ENCODE results near the gene AMDHD2. TPM values are rescaled to one million over a fixed set of nuclear protein-coding genes. Genes with fewer than 3 reads are reported as not detected.

Gene AMDHD2
- total RNA-seq, 1 donor from 2014 or later = 36.6 TPM

GRCh38 chr16:2482708-2483534, 37.2 kb upstream of the AMDHD2 start:
- DNase-seq (ENCODE audit: low read depth, low spot score) = no peak

- no peak for DNase-seq (ENCODE audit: low read depth, low spot score)
These were observed 36.0 kb upstream of the AMDHD2 start for GRCh38 chr16:2483939-2484897.

DNA sequence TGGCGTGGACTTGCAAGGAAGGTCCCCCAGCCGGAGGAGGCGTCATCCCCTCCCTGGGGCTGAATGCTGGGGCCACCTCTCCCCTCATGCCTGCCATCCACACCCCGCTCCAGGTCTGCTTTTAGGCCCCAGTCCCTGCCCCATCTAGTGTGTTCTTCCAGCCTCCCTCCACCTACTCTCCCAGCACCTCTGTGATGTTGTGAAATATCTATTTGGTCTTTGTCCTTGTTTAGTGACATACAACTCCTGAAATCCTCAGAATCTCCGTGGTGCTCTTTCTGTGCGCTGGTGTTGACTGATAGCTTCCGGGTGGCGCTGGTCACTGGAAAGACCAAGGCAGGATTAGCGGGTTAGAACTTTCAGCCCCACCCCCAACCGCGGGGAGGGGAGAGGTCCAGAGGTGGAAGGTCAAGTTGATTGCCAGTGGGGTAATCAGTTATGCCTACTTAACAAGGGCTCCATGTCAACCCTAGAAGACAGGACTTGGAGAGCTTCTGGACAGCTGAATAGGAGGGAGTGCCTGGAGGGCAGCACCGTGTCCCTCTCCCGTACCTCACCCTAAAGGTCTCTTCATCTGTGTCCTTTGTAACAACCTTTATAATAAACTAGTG, 35.2 kb upstream of the AMDHD2 start:
- DNase-seq (ENCODE audit: low read depth, low spot score) = no peak

GRCh38 chr16:2485811-2486507, 34.2 kb upstream of the AMDHD2 start:
- DNase-seq (ENCODE audit: low read depth, low spot score) = no peak

DNA sequence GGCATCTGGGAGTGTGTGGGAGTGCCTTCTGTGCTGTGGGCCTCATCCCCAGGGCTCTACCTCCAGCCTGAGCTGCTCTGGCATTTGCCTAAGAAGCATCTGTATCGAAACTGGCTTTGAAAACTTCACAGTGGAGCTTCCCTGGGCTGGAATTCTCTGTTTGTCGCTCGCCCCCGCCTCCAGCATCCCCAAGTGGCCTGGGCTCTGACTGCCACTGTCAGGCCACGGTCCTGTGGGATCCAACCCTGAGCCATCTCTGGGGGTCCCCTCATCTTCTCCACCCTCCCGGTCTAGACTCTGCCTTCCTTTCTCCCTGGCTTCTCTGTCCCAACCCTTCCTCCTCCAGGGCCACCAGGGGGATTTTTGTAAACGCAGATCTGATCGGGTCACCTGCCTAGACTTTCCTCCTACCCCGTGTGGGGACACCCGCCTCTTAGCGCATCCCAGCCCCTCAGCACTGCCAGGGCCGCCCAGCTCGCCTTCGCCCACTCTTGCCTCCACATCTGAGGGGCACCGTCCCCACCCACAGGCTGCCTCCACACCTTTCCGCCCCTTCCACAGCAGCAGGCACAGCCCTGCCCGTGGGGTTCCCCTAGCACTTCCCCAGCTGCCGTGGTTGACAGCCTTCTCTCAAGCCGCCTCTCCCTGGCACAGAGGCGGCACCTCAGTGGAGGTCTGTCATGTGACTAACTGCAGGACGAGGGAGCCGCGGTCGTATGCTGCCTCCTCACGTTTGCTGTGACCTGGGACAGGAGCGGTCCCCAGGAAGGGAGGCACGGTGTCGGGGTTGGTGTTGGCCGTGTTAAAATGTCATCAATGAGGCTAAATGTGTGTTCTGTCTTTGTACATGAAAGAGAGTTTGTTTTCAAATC, 33.3 kb upstream of the AMDHD2 start:
- no peak for DNase-seq (ENCODE audit: low read depth, low spot score)

DNA sequence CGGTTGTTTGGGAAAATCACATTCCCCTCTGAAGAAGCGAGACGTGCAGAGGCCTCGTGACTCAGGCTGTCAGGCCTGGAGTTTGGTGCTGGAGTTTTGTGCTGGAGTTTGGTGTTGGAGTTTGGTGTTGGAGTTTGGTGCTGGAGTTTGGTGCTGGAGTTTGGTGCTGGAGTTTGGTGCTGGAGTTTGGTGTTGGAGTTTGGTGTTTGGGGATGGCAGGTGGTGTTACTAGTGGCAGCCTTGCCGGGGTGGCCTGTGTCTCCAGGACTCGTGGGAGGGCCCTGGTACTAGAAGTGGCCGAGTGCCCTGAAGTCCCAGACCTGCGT, 32.7 kb upstream of the AMDHD2 start:
- DNase-seq (ENCODE audit: low read depth, low spot score) = no peak

- DNase-seq (ENCODE audit: low read depth, low spot score) = no peak
These were observed 32.2 kb upstream of the AMDHD2 start for GRCh38 chr16:2487903-2488531.

GRCh38 chr16:2489581-2489980, 30.6 kb upstream of the AMDHD2 start:
- no peak for DNase-seq (ENCODE audit: low read depth, low spot score)

GRCh38 chr16:2490190-2491105, 29.7 kb upstream of the AMDHD2 start:
- no peak for DNase-seq (ENCODE audit: low read depth, low spot score)

DNA sequence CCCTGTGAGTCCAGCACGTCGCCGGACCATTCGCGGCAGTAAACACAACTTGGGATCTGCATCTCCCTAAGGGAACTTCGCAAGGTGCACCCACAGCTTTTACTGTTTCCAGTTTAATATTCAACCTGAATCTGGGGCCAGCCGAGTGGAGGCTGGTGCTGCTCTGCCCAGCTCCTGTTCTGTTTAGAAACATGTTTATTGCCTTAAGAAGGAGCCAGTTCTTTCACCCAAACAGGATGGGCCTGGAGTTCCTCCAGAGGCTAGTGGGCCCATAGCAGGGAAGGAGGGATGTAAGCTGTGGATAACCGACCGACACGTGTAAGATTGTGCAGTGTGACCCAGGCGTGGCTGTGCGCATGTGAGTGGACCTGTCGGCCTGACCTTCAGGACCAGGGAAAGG, 27.9 kb upstream of the AMDHD2 start:
- DNase-seq (ENCODE audit: low read depth, low spot score) = no peak

- no peak for DNase-seq (ENCODE audit: low read depth, low spot score)
These were observed 26.6 kb upstream of the AMDHD2 start for GRCh38 chr16:2493605-2494004.

DNA sequence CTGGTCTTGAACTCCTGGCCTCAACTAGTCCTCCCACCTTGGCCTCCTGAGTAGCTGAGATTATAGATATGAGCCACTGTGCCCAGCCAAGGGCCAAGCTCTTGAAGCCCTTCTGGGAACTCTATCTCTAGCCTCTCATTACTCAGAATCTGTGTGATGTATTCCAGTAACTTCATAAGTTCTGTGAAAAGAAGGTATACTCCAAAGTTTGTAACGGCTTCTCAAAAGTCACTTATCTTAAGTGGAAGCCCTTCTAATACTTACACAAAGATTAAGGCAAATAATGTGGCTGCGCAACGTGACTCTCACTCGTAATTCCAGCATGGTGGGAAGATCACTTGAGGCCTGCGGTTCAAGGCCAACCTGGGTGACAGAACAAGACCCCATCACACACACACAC, 25.6 kb upstream of the AMDHD2 start:
- no peak for DNase-seq (ENCODE audit: low read depth, low spot score)

DNA sequence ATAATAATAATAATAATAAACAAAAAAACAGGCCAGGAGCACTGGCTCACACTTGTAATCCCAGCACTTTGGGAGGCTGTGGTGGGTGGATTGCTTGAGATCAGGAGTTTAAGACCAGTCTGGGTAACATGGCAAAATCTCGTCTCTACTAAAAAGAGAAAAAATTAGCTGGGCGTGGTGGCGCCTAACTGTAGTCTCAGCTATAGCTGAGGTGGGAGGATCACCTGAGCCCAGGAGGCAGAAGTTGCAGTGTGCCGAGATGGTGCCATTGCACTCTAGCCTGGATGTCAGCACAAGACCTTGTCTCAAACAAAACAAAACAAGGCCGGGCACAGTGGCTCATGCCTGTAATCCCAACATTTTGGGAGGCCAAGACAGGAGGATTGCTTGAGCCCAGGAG, 25.1 kb upstream of the AMDHD2 start:
- DNase-seq (ENCODE audit: low read depth, low spot score) = no peak

DNA sequence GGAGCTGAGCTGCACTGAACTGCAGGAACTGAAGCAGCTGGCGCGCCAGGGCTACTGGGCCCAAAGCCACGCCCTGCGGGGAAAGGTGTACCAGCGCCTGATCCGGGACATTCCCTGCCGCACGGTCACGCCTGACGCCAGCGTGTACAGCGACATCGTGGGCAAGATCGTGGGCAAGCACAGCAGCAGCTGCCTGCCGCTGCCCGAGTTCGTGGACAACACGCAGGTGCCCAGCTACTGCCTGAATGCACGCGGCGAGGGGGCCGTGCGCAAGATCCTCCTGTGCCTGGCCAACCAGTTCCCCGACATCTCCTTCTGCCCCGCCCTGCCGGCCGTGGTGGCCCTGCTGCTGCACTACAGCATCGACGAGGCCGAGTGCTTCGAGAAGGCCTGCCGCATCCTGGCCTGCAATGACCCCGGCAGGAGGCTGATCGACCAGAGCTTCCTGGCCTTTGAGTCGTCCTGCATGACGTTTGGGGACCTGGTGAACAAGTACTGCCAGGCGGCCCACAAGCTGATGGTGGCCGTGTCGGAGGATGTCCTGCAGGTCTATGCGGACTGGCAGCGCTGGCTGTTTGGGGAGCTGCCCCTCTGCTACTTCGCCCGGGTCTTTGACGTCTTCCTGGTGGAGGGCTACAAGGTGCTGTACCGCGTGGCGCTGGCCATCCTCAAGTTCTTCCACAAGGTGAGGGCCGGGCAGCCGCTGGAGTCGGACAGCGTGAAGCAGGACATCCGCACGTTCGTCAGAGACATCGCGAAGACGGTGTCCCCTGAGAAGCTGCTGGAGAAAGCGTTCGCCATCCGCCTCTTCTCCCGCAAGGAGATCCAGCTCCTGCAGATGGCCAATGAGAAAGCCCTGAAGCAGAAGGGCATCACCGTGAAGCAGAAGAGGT, 23.7 kb upstream of the AMDHD2 start:
- no peak for DNase-seq (ENCODE audit: low read depth, low spot score)

- DNase-seq (ENCODE audit: low read depth, low spot score) = no peak
These were observed 23.0 kb upstream of the AMDHD2 start for GRCh38 chr16:2497116-2497630.

GRCh38 chr16:2497695-2498484, 22.3 kb upstream of the AMDHD2 start:
- DNase-seq (ENCODE audit: low read depth, low spot score) = no peak
